Measurements from ENCODE around the gene CMC2. TPM values are rescaled to one million over a fixed set of nuclear protein-coding genes. Genes with fewer than 3 reads are reported as not detected.

CMC2 gene
- total and polyA plus RNA-seq, 7 donors: 35.2 to 136 (median 54.6) TPM

DNA sequence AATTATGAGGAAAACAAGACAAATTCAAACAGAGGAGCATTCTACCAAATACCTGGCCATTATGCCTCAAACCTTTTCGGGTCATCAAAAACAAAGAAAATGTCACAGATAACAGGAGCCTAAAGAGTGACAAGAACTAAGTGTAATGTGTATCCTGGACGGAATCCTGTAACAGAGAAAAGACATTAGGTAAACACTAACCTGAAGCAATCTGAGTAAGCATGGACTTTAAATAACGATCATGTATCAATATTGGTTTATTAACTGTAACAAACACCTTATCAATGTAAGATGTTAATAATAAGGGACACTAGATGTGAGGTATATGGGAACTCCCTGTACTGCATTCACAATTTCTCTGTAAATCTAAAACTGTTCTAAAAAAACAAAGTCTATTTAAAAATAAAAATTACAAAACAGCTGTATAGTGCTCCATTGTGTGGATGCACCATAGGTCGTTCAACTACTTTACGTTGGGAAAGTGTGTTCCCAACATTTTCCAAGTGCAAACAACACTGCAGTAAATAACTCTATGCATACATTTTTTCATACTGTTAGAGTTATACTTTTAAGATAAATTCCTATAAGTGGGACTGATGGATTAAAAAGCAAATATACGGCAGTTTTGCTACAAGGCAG, 14.8 kb downstream of the CMC2 start:
- peaks cover 0 to 9% (median 4%) of the 10 kb centered on the region in 4 donors for H3K4me1 ChIP-seq
- no peaks in the 10 kb centered on the region for H3K9me3 ChIP-seq
- TF ChIP-seq POLR2A (IDR thresholded peaks at IDR 0.05) (no peak), POLR2AphosphoS5 (IDR thresholded peaks at IDR 0.05) (no peak), EP300 (IDR thresholded peaks at IDR 0.05) (no peak)
- TF ChIP-seq, protein P1, sequence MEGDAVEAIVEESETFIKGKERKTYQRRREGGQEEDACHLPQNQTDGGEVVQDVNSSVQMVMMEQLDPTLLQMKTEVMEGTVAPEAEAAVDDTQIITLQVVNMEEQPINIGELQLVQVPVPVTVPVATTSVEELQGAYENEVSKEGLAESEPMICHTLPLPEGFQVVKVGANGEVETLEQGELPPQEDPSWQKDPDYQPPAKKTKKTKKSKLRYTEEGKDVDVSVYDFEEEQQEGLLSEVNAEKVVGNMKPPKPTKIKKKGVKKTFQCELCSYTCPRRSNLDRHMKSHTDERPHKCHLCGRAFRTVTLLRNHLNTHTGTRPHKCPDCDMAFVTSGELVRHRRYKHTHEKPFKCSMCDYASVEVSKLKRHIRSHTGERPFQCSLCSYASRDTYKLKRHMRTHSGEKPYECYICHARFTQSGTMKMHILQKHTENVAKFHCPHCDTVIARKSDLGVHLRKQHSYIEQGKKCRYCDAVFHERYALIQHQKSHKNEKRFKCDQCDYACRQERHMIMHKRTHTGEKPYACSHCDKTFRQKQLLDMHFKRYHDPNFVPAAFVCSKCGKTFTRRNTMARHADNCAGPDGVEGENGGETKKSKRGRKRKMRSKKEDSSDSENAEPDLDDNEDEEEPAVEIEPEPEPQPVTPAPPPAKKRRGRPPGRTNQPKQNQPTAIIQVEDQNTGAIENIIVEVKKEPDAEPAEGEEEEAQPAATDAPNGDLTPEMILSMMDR (IDR thresholded peaks at IDR 0.05): no peak
- intact Hi-C loops (cut with DNase I): no loop called here
- H3K27me3 ChIP-seq: no peaks in the 10 kb centered on the region
- no peak overlapping the region for H3K27ac ChIP-seq
- H3K4me3 ChIP-seq: no peak overlapping the region
- no peaks in the 10 kb centered on the region for H3K36me3 ChIP-seq
- DNase-seq: no peak
- WGBS, 2 donors: 61 to 63% methylated on average over 6 of the region's 6 CpGs

DNA sequence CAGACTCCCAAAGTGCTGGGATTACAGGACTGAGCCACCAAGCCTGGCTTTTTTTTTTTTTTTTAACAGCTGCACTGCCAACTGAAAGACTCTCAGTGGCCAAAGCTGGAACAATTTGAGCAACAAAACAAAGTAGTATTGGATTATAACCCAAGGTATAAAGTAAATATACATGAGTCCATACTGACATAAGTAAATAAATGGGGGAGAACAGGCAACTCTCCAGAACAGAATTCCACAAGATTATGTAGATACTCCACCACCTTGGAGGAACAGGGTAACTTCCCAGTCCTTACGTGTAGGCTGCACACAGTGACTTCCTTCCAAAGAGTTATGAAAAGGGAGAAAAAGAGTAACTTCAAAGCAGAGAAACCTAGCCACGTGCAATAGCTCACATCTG, 15.7 kb downstream of the CMC2 start:
- no peaks in the 10 kb centered on the region for H3K4me1 ChIP-seq
- H3K9me3 ChIP-seq: no peaks in the 10 kb centered on the region
- no peak overlapping the region for H3K4me3 ChIP-seq
- TF ChIP-seq POLR2A (IDR thresholded peaks at IDR 0.05) (no peak), EP300 (IDR thresholded peaks at IDR 0.05) (no peak), POLR2AphosphoS5 (IDR thresholded peaks at IDR 0.05) (no peak)
- TF ChIP-seq, protein P1 (IDR thresholded peaks at IDR 0.05): no peak
- 68 to 83% methylated on average over 2 of the region's 2 CpGs for WGBS, 2 donors
- H3K36me3 ChIP-seq: no peaks in the 10 kb centered on the region
- no peak overlapping the region for H3K27ac ChIP-seq
- H3K27me3 ChIP-seq: no peaks in the 10 kb centered on the region
- intact Hi-C loops (cut with DNase I): no loop called here
- DNase-seq: no peak

DNA sequence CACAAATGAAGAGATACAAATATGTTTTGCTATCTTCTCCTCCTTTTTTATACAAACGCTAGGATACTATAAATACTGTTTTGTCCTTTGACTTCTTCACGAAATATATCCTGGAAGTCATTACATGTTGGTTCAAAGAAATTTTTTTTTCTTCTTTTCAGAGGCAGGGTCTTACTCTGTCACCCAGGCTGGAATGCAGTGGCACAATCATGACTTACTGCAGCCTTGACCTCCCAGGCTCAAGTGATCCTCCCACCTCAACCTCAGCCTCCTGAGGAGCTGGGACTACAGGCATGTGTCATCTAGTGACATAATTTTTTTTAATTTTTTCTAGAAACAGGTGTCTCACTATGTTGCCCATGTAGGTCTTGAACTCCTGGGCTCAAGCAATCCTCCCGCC, 16.1 kb downstream of the CMC2 start:
- Histone ChIP-seq H3K9me3 (no peaks in the 10 kb centered on the region), H3K36me3 (no peaks in the 10 kb centered on the region), H3K27me3 (no peaks in the 10 kb centered on the region), H3K4me1 (no peaks in the 10 kb centered on the region), H3K4me3 (no peak overlapping the region), H3K27ac (no peak overlapping the region)
- DNase-seq: no peak
- TF ChIP-seq EP300 (IDR thresholded peaks at IDR 0.05) (no peak), POLR2A (IDR thresholded peaks at IDR 0.05) (no peak), POLR2AphosphoS5 (IDR thresholded peaks at IDR 0.05) (no peak)
- TF ChIP-seq, protein P1 (IDR thresholded peaks at IDR 0.05): no peak
- 89 to 96% methylated on average over 3 of the region's 3 CpGs for whole genome bisulfite sequencing, 2 donors
- intact Hi-C loops (cut with DNase I): no loop called here

DNA sequence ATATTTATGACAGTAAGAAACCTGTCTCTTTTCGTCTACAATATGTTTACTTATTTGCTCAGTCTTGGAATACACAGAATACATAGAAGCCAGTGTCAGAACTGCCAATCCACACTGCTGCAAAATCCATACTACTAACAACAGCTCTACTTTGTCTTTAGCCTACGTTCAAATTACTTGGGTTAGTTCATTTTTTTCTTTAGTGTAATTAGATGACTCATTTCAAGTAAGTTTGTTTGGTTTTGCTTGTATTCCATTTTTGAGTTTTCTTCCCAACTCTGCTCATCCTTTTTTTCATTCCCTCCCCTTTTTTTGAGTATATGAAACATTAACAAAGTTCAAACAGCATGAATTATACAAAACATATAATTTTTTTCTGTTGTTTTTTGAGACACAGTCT, 16.9 kb downstream of the CMC2 start:
- DNase-seq: no peak
- WGBS, 2 donors: 8 to 31% methylated on average over 2 of the region's 2 CpGs
- no peaks in the 10 kb centered on the region for H3K36me3 ChIP-seq
- H3K4me3 ChIP-seq: no peak overlapping the region
- H3K4me1 ChIP-seq: no peaks in the 10 kb centered on the region
- H3K27ac ChIP-seq: no peak overlapping the region
- H3K27me3 ChIP-seq: no peaks in the 10 kb centered on the region
- TF ChIP-seq EP300 (IDR thresholded peaks at IDR 0.05) (no peak), POLR2AphosphoS5 (IDR thresholded peaks at IDR 0.05) (no peak), POLR2A (IDR thresholded peaks at IDR 0.05) (no peak)
- TF ChIP-seq, protein P1 (IDR thresholded peaks at IDR 0.05): no peak
- H3K9me3 ChIP-seq: no peaks in the 10 kb centered on the region
- intact Hi-C loops (cut with DNase I): no loop called here

DNA sequence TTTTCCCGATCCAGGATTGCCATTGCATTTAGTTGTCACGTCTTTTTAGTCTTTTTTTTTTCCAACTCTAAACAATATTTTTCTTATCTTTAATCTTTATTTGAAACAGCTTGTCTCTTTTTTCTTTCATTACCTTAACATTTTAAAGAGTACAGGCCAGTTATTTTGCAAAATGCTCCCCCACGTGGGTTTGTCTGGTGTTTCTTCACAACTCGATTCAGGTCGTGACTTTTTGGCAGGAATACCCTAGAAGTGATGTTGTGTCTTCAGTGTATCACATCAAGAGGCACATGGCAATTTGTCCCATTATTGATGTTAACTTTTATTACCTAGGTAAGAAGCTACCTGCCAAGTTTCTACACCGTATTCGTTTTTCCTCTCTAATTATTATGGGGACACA, 17.9 kb downstream of the CMC2 start:
- TF ChIP-seq POLR2AphosphoS5 (IDR thresholded peaks at IDR 0.05) (no peak), EP300 (IDR thresholded peaks at IDR 0.05) (no peak), POLR2A (IDR thresholded peaks at IDR 0.05) (no peak)
- TF ChIP-seq, protein P1 (IDR thresholded peaks at IDR 0.05): no peak
- H3K4me1 ChIP-seq: no peaks in the 10 kb centered on the region
- H3K36me3 ChIP-seq: no peaks in the 10 kb centered on the region
- H3K9me3 ChIP-seq: no peaks in the 10 kb centered on the region
- 77 to 78% methylated on average over 7 of the region's 7 CpGs for WGBS, 2 donors
- H3K4me3 ChIP-seq: no peak overlapping the region
- intact Hi-C loops (cut with DNase I): no loop called here
- H3K27ac ChIP-seq: no peak overlapping the region
- H3K27me3 ChIP-seq: no peaks in the 10 kb centered on the region
- no peak for DNase-seq

Data from sigmoid colon (tissue), 7 donors.